ENCODE results near the gene MTHFS. TPM values are rescaled to one million over a fixed set of nuclear protein-coding genes. Genes with fewer than 3 reads are reported as not detected.

The MTHFS gene
- total RNA-seq, 2 experiments from 2014 or later = 36.1 to 48.5 TPM

- no peak for ATAC-seq
- intact Hi-C loops (cut with DNase I, micrococcal nuclease) = no loop called here
Observed at GRCh38 chr15:79874242-79874641, 22.6 kb downstream of the MTHFS start.

GRCh38 chr15:79872358-79873017, 24.3 kb downstream of the MTHFS start:
- intact Hi-C loops (cut with DNase I, micrococcal nuclease) = no loop called here
- Mint-ChIP-seq H3K27ac (no peak overlapping the region), H3K4me1 (peaks cover 23% of the 10 kb centered on the region), H3K27me3 (no peaks in the 10 kb centered on the region), H3K4me3 (no peak overlapping the region), H3K36me3 (ENCODE audit: low read depth) (peaks cover 67% of the 10 kb centered on the region), H3K9me3 (ENCODE audit: low read depth) (peaks cover 17% of the 10 kb centered on the region)
- peak; percentile 69 for ATAC-seq
- CTCF ChIA-PET = interaction anchor here (0.5 to 1.9 kb wide), 3 partner anchors 18 to 82 kb away, joined by 3 to 12 read pairs (median 3); partner anchors contain the start of gene MTHFS
- POLR2A ChIA-PET = no interaction called here
- DNase-seq = peak; percentile 43

More at GRCh38 chr15:79874242-79874641, 22.6 kb downstream of the MTHFS start:
- POLR2A ChIA-PET = no interaction called here
- Mint-ChIP-seq H3K9me3 (ENCODE audit: low read depth) (peaks cover 27% of the 10 kb centered on the region), H3K27me3 (no peaks in the 10 kb centered on the region), H3K4me1 (peaks cover 16% of the 10 kb centered on the region), H3K27ac (no peak overlapping the region), H3K36me3 (ENCODE audit: low read depth) (peaks cover 78% of the 10 kb centered on the region), H3K4me3 (no peak overlapping the region)
- CTCF ChIA-PET = interaction anchor here (0.6 to 1.9 kb wide), 10 partner anchors 12 to 521 kb away, joined by 3 to 12 read pairs (median 3); partner anchors contain the start of gene MTHFS
- DNase-seq = no peak

GRCh38 chr15:79868554-79868953, 28.3 kb downstream of the MTHFS start:
- Mint-ChIP-seq H3K27ac (no peak overlapping the region), H3K4me1 (peaks cover 27% of the 10 kb centered on the region), H3K27me3 (no peaks in the 10 kb centered on the region), H3K9me3 (ENCODE audit: low read depth) (no peaks in the 10 kb centered on the region), H3K4me3 (no peak overlapping the region), H3K36me3 (ENCODE audit: low read depth) (peaks cover 49% of the 10 kb centered on the region)
- DNase-seq (no peak), ATAC-seq (no peak)
- ChIA-PET POLR2A (no interaction called here), CTCF (interaction anchor here (0.9 to 2.8 kb wide), 7 partner anchors 12 to 273 kb away, joined by 3 to 20 read pairs (median 4); no protein-coding TSS in a partner anchor)
- intact Hi-C loops (cut with DNase I, micrococcal nuclease) = no loop called here

GRCh38 chr15:79863886-79864285, 32.9 kb downstream of the MTHFS start:
- Mint-ChIP-seq H3K9me3 (ENCODE audit: low read depth) (no peaks in the 10 kb centered on the region), H3K4me3 (no peak overlapping the region), H3K27me3 (no peaks in the 10 kb centered on the region), H3K4me1 (peaks cover 15% of the 10 kb centered on the region), H3K27ac (no peak overlapping the region), H3K36me3 (ENCODE audit: low read depth) (peaks cover 33% of the 10 kb centered on the region)
- POLR2A ChIA-PET = interaction anchor here (0.6 to 0.9 kb wide), 2 partner anchors 31 to 1582 kb away, joined by 3 read pairs; no protein-coding TSS in a partner anchor
- peak; percentile 42 for ATAC-seq
- intact Hi-C loops (cut with DNase I, micrococcal nuclease) = no loop called here
- no peak for DNase-seq
- CTCF ChIA-PET = interaction anchor here (0.5 kb wide), 1 partner anchor 189 kb away, joined by 3 read pairs; no protein-coding TSS in a partner anchor

GRCh38 chr15:79862191-79862590, 34.6 kb downstream of the MTHFS start:
- ChIA-PET POLR2A (no interaction called here), CTCF (interaction anchor here (0.6 to 1.6 kb wide), 4 partner anchors 9 to 1122 kb away, joined by 3 to 9 read pairs (median 4); no protein-coding TSS in a partner anchor)
- no peak overlapping the region for H3K27ac Mint-ChIP-seq
- H3K4me1 Mint-ChIP-seq = peaks cover 13% of the 10 kb centered on the region
- no peak overlapping the region for H3K4me3 Mint-ChIP-seq
- H3K9me3 Mint-ChIP-seq (ENCODE audit: low read depth) = no peaks in the 10 kb centered on the region
- intact Hi-C loops (cut with DNase I, micrococcal nuclease) = no loop called here
- no peaks in the 10 kb centered on the region for H3K27me3 Mint-ChIP-seq
- no peak for DNase-seq
- no peak for ATAC-seq
- peaks cover 30% of the 10 kb centered on the region for H3K36me3 Mint-ChIP-seq (ENCODE audit: low read depth)

- intact Hi-C loops (cut with DNase I, micrococcal nuclease) = no loop called here
- ATAC-seq (no peak), DNase-seq (no peak)
- Mint-ChIP-seq H3K36me3 (ENCODE audit: low read depth) (peaks cover 20% of the 10 kb centered on the region), H3K4me1 (peaks cover 13% of the 10 kb centered on the region), H3K4me3 (no peak overlapping the region), H3K27me3 (no peaks in the 10 kb centered on the region), H3K27ac (no peak overlapping the region), H3K9me3 (ENCODE audit: low read depth) (no peaks in the 10 kb centered on the region)
- CTCF ChIA-PET = interaction anchor here (0.7 kb wide), 1 partner anchor 154 kb away, joined by 5 read pairs; no protein-coding TSS in a partner anchor
- POLR2A ChIA-PET = no interaction called here
Observed at GRCh38 chr15:79860661-79861060, 36.2 kb downstream of the MTHFS start.

GRCh38 chr15:79858469-79858868, 38.3 kb downstream of the MTHFS start:
- Mint-ChIP-seq H3K27me3 (no peaks in the 10 kb centered on the region), H3K27ac (no peak overlapping the region), H3K9me3 (ENCODE audit: low read depth) (no peaks in the 10 kb centered on the region), H3K4me3 (no peak overlapping the region), H3K4me1 (peaks cover 14% of the 10 kb centered on the region), H3K36me3 (ENCODE audit: low read depth) (peaks cover 15% of the 10 kb centered on the region)
- ChIA-PET POLR2A (no interaction called here), CTCF (interaction anchor here (0.9 kb wide), 1 partner anchor 229 kb away, joined by 3 read pairs; no protein-coding TSS in a partner anchor)
- no peak for DNase-seq
- intact Hi-C loops (cut with DNase I, micrococcal nuclease) = no loop called here
- ATAC-seq = no peak

GRCh38 chr15:79853492-79854328, 43.1 kb downstream of the MTHFS start:
- DNase-seq (peak; percentile 84), ATAC-seq (peak; percentile 98)
- H3K9me3 Mint-ChIP-seq (ENCODE audit: low read depth) = no peaks in the 10 kb centered on the region
- intact Hi-C loops (cut with DNase I, micrococcal nuclease) = loop anchor here (1.0 to 5.0 kb wide), 6 partner anchors 86 to 513 kb away; no protein-coding TSS in a partner anchor
- ChIA-PET CTCF (interaction anchor here (0.6 to 7.3 kb wide), 48 partner anchors 9 to 732 kb away, joined by 3 to 48 read pairs (median 5); partner anchors contain the start of genes BCL2A1 and MTHFS), POLR2A (interaction anchor here (0.6 kb wide), 1 partner anchor 981 kb away, joined by 3 read pairs; the partner anchor contains the start of gene MORF4L1)
- no peak overlapping the region for H3K27ac Mint-ChIP-seq
- no peak overlapping the region for H3K4me3 Mint-ChIP-seq
- peaks cover 17% of the 10 kb centered on the region for H3K4me1 Mint-ChIP-seq
- peaks cover 12% of the 10 kb centered on the region for H3K36me3 Mint-ChIP-seq (ENCODE audit: low read depth)
- H3K27me3 Mint-ChIP-seq = no peaks in the 10 kb centered on the region

GRCh38 chr15:79849789-79850188, 47.0 kb downstream of the MTHFS start:
- DNase-seq (peak; percentile 52), ATAC-seq (no peak)
- H3K27ac Mint-ChIP-seq = no peak overlapping the region
- no peaks in the 10 kb centered on the region for H3K27me3 Mint-ChIP-seq
- no peak overlapping the region for H3K4me3 Mint-ChIP-seq
- no peaks in the 10 kb centered on the region for H3K9me3 Mint-ChIP-seq (ENCODE audit: low read depth)
- CTCF ChIA-PET = interaction anchor here (0.6 to 7.3 kb wide), 17 partner anchors 9 to 469 kb away, joined by 3 to 36 read pairs (median 4); no protein-coding TSS in a partner anchor
- H3K4me1 Mint-ChIP-seq = peaks cover 15% of the 10 kb centered on the region
- intact Hi-C loops (cut with DNase I, micrococcal nuclease) = loop anchor here in 1 of 2 experiments (5.0 kb wide), 2 partner anchors 82 to 323 kb away; no protein-coding TSS in a partner anchor
- POLR2A ChIA-PET = interaction anchor here (0.5 kb wide), 1 partner anchor 973 kb away, joined by 6 read pairs; no protein-coding TSS in a partner anchor
- peaks cover 19% of the 10 kb centered on the region for H3K36me3 Mint-ChIP-seq (ENCODE audit: low read depth)

GRCh38 chr15:79846539-79846938, 50.3 kb downstream of the MTHFS start:
- H3K27ac Mint-ChIP-seq = no peak overlapping the region
- H3K4me3 Mint-ChIP-seq = no peak overlapping the region
- peaks cover 2% of the 10 kb centered on the region for H3K4me1 Mint-ChIP-seq
- intact Hi-C loops (cut with DNase I, micrococcal nuclease) = no loop called here
- no peak for ATAC-seq
- H3K27me3 Mint-ChIP-seq = no peaks in the 10 kb centered on the region
- no peaks in the 10 kb centered on the region for H3K9me3 Mint-ChIP-seq (ENCODE audit: low read depth)
- peaks cover 27% of the 10 kb centered on the region for H3K36me3 Mint-ChIP-seq (ENCODE audit: low read depth)
- ChIA-PET POLR2A (no interaction called here), CTCF (no interaction called here)
- no peak for DNase-seq

GRCh38 chr15:79844221-79844620, 52.6 kb downstream of the MTHFS start:
- Mint-ChIP-seq H3K27ac (no peak overlapping the region), H3K4me3 (no peak overlapping the region), H3K27me3 (no peaks in the 10 kb centered on the region), H3K36me3 (ENCODE audit: low read depth) (peaks cover 27% of the 10 kb centered on the region), H3K4me1 (peaks cover under 1% of the 10 kb centered on the region), H3K9me3 (ENCODE audit: low read depth) (no peaks in the 10 kb centered on the region)
- DNase-seq (no peak), ATAC-seq (no peak)
- intact Hi-C loops (cut with DNase I, micrococcal nuclease) = no loop called here
- POLR2A ChIA-PET = no interaction called here
- CTCF ChIA-PET = interaction anchor here (1.1 to 1.3 kb wide), 2 partner anchors 9 to 52 kb away, joined by 3 to 6 read pairs; no protein-coding TSS in a partner anchor
